T-helper 22 cell (primary cell): ENCODE measurements around the gene IFITM1.

Experiments used
- DNase-seq: peaks from one replicate; pipeline ENCODE4 v3.0.0-alpha.2; 2020; ENCODE audit warnings: low read depth

IFITM1 gene

GRCh38 chr11:282630-283360 is 31.0 kb upstream of the IFITM1 start:
- no peak for DNase-seq

- no peak for DNase-seq
These were observed 30.3 kb upstream of the IFITM1 start for GRCh38 chr11:283405-284104.

GRCh38 chr11:284105-285020 is 29.5 kb upstream of the IFITM1 start:
- no peak for DNase-seq

GRCh38 chr11:285021-285893 is 28.6 kb upstream of the IFITM1 start:
- DNase-seq: no peak

GRCh38 chr11:285894-286220 is 28.0 kb upstream of the IFITM1 start:
- no peak for DNase-seq

- DNase-seq: peak; percentile 91
These were observed 26.6 kb upstream of the IFITM1 start for GRCh38 chr11:286977-287820.

- no peak for DNase-seq
These were observed 25.9 kb upstream of the IFITM1 start for GRCh38 chr11:287821-288477.

- peak; percentile 51 for DNase-seq
These were observed 25.1 kb upstream of the IFITM1 start, which contains the start of gene PGGHG for GRCh38 chr11:288478-289397. Gene PGGHG (plus strand): TSS chr11:289126. CDS start chr11:289817, 691 bp downstream.

- peak; percentile 39 for DNase-seq
These were observed 24.5 kb upstream of the IFITM1 start for GRCh38 chr11:289398-289711.

GRCh38 chr11:289712-290620 is 23.9 kb upstream of the IFITM1 start:
- DNase-seq: no peak

GRCh38 chr11:290621-291231 is 23.1 kb upstream of the IFITM1 start:
- DNase-seq: no peak

- DNase-seq: no peak
These were observed 22.3 kb upstream of the IFITM1 start for GRCh38 chr11:291281-292210.

- DNase-seq: no peak
These were observed 21.4 kb upstream of the IFITM1 start for GRCh38 chr11:292211-293121.

GRCh38 chr11:293271-293851 is 20.5 kb upstream of the IFITM1 start:
- DNase-seq: no peak
